ENCODE measurements around the gene MEI4. TPM values are rescaled to one million over a fixed set of nuclear protein-coding genes. Genes with fewer than 3 reads are reported as not detected.

The MEI4 gene
- polyA plus RNA-seq, 1 donor (not counting 4 experiments of a cell fraction or from before 2014, with no cell fraction given), result 0.01 TPM

- H3K36me3 ChIP-seq (ENCODE audit: control insufficient read depth in 2 of 2, extremely low read depth in 1 of 2, insufficient read depth in 2 of 2, low read length in 2 of 2), result no peaks in the 10 kb centered on the region
- H3K79me2 ChIP-seq (ENCODE audit: control insufficient read depth, insufficient read depth, low read length), result no peaks in the 10 kb centered on the region
- no peaks in the 10 kb centered on the region for H3K9me3 ChIP-seq (ENCODE audit: control insufficient read depth, low read depth, low read length)
- no peaks in the 10 kb centered on the region for H3K27me3 ChIP-seq (ENCODE audit: control insufficient read depth, extremely low read depth, insufficient read depth, low read length)
- no peaks in the 10 kb centered on the region for H4K20me1 ChIP-seq (ENCODE audit: control insufficient read depth, extremely low read depth, insufficient read depth, low read length)
- H3K9ac ChIP-seq (ENCODE audit: control insufficient read depth, extremely low read depth, insufficient read depth, low read length), result no peak overlapping the region
- dilution Hi-C loops (cut with MboI; ENCODE audit: extremely low pct_ligation_motif_present, low sequenced_read_pairs), result no loop called here
- no peak overlapping the region for H2AFZ ChIP-seq (ENCODE audit: control insufficient read depth, low read length)
- no peak for TF ChIP-seq EZH2 (IDR thresholded peaks at IDR 0.05; ENCODE audit: low read length)
- TF ChIP-seq CTCF (optimal IDR thresholded peaks at IDR 0.05 in 1 of 3, IDR thresholded peaks at IDR 0.05 in 1 of 3, conservative IDR thresholded peaks at IDR 0.05 in 1 of 3; ENCODE audit: extremely low read depth in 1 of 3, insufficient read depth in 2 of 3, low read length in 3 of 3), result no peak
- no peak overlapping the region for H3K27ac ChIP-seq (ENCODE audit: control insufficient read depth, insufficient read depth, low read length)
- DNase-seq (ENCODE audit: low read depth, low spot score) (no peak), FAIRE-seq (no peak)
- H3K4me2 ChIP-seq (ENCODE audit: control insufficient read depth, extremely low read depth, insufficient read depth, low read depth, low read length), result no peak overlapping the region
- no peak overlapping the region for H3K4me3 ChIP-seq (ENCODE audit: control insufficient read depth in 2 of 3, extremely low read depth in 1 of 3, insufficient read depth in 2 of 3, low read depth in 1 of 3, low read length in 3 of 3)
- no peaks in the 10 kb centered on the region for H3K4me1 ChIP-seq (ENCODE audit: control insufficient read depth, extremely low read depth, insufficient read depth, low read length)
- H3K9me1 ChIP-seq (ENCODE audit: control insufficient read depth, extremely low read depth, insufficient read depth, low read length), result no peaks in the 10 kb centered on the region
These were observed 18.7 kb upstream of the MEI4 start for GRCh38 chr6:77633993-77634715.

GRCh38 chr6:77638129-77638830 lies 14.6 kb upstream of the MEI4 start:
- no peaks in the 10 kb centered on the region for H3K27me3 ChIP-seq (ENCODE audit: control insufficient read depth, extremely low read depth, insufficient read depth, low read length)
- H3K27ac ChIP-seq (ENCODE audit: control insufficient read depth, insufficient read depth, low read length), result no peak overlapping the region
- H3K9me3 ChIP-seq (ENCODE audit: control insufficient read depth, low read depth, low read length), result no peaks in the 10 kb centered on the region
- no peak overlapping the region for H3K4me3 ChIP-seq (ENCODE audit: control insufficient read depth in 2 of 3, extremely low read depth in 1 of 3, insufficient read depth in 2 of 3, low read depth in 1 of 3, low read length in 3 of 3)
- dilution Hi-C loops (cut with MboI; ENCODE audit: extremely low pct_ligation_motif_present, low sequenced_read_pairs), result no loop called here
- no peak overlapping the region for H2AFZ ChIP-seq (ENCODE audit: control insufficient read depth, low read length)
- no peaks in the 10 kb centered on the region for H3K79me2 ChIP-seq (ENCODE audit: control insufficient read depth, insufficient read depth, low read length)
- DNase-seq (ENCODE audit: low read depth, low spot score) (no peak), FAIRE-seq (no peak)
- no peaks in the 10 kb centered on the region for H4K20me1 ChIP-seq (ENCODE audit: control insufficient read depth, extremely low read depth, insufficient read depth, low read length)
- H3K4me2 ChIP-seq (ENCODE audit: control insufficient read depth, extremely low read depth, insufficient read depth, low read depth, low read length), result no peak overlapping the region
- no peaks in the 10 kb centered on the region for H3K36me3 ChIP-seq (ENCODE audit: control insufficient read depth in 2 of 2, extremely low read depth in 1 of 2, insufficient read depth in 2 of 2, low read length in 2 of 2)
- H3K4me1 ChIP-seq (ENCODE audit: control insufficient read depth, extremely low read depth, insufficient read depth, low read length), result no peaks in the 10 kb centered on the region
- H3K9ac ChIP-seq (ENCODE audit: control insufficient read depth, extremely low read depth, insufficient read depth, low read length), result no peak overlapping the region
- H3K9me1 ChIP-seq (ENCODE audit: control insufficient read depth, extremely low read depth, insufficient read depth, low read length), result no peaks in the 10 kb centered on the region
- no peak for TF ChIP-seq CTCF (optimal IDR thresholded peaks at IDR 0.05 in 1 of 3, IDR thresholded peaks at IDR 0.05 in 1 of 3, conservative IDR thresholded peaks at IDR 0.05 in 1 of 3; ENCODE audit: extremely low read depth in 1 of 3, insufficient read depth in 2 of 3, low read length in 3 of 3)
- no peak for TF ChIP-seq EZH2 (IDR thresholded peaks at IDR 0.05; ENCODE audit: low read length)

Measured in keratinocyte (primary cell).